Natural killer cell (primary cell): ENCODE data around the gene BSND. TPM values are rescaled to one million over a fixed set of nuclear protein-coding genes. Genes with fewer than 3 reads are reported as not detected.

ENCODE experiments used
- ATAC-seq, 3 donors: fragments of 150-1000 bp in 2 of 3; fragments of 200-7000 bp in 1 of 3; cut with Tn5 transposase; 1 replicate in 1 of 3; 2 replicates in 2 of 3; pipeline ENCODE4 v1.10.0; 2021; ENCODE audit warnings: mild to moderate bottlenecking in 2 of 3, moderate library complexity in 2 of 3
- DNase-seq, 2 donors: peaks; one replicate each; pipeline versions ENCODE4 v3.0.0 to v3.0.0-alpha.2; 2013 to 2021; ENCODE audit warnings: mixed read lengths in 1 of 2
- H3K27ac ChIP-seq: one replicate; pipeline ENCODE4 v1.5.1; 2013; ENCODE audit warnings: mild to moderate bottlenecking, low read length
- H3K27me3 ChIP-seq: one replicate; pipeline ENCODE4 v1.6.1; 2013; ENCODE audit warnings: low read length; ENCODE audit not compliant: control insufficient read depth, insufficient read depth
- H3K36me3 ChIP-seq: one replicate; pipeline ENCODE4 v1.6.1; 2013; ENCODE audit warnings: low read length; ENCODE audit not compliant: control insufficient read depth, insufficient read depth
- H3K4me1 ChIP-seq: one replicate; pipeline ENCODE4 v1.6.1; 2013; ENCODE audit warnings: low read length; ENCODE audit not compliant: control insufficient read depth, insufficient read depth
- H3K4me3 ChIP-seq: one replicate; pipeline ENCODE4 v1.5.1; 2013; ENCODE audit warnings: low read length
- H3K9me3 ChIP-seq: one replicate; pipeline ENCODE4 v1.6.1; 2013; ENCODE audit warnings: low read length; ENCODE audit not compliant: control insufficient read depth, insufficient read depth
- H3K27ac Mint-ChIP-seq, 2 donors: one replicate each; pipeline ENCODE4 v1.8.0; 2022; ENCODE audit warnings: mild to moderate bottlenecking in 2 of 2, mixed read lengths in 2 of 2, moderate library complexity in 1 of 2
- H3K27me3 Mint-ChIP-seq, 2 donors: one replicate each; pipeline ENCODE4 v1.8.0; 2022; ENCODE audit warnings: low read depth in 2 of 2, mixed read lengths in 2 of 2
- H3K36me3 Mint-ChIP-seq: one replicate; pipeline ENCODE4 v1.8.0; 2022; ENCODE audit warnings: mixed read lengths
- H3K4me1 Mint-ChIP-seq, 2 donors: one replicate each; pipeline ENCODE4 v1.8.0; 2022; ENCODE audit warnings: mixed read lengths in 2 of 2
- H3K4me3 Mint-ChIP-seq: one replicate; pipeline ENCODE4 v1.8.0; 2022; ENCODE audit warnings: mild to moderate bottlenecking, moderate library complexity, mixed read lengths
- H3K9me3 Mint-ChIP-seq, 2 donors: one replicate each; pipeline ENCODE4 v1.8.0; 2022; ENCODE audit warnings: mixed read lengths in 2 of 2
- CTCF ChIP-seq: fragments of 200-600 bp; IDR thresholded peaks from one replicate; pipeline ENCODE4 v1.8.0; 2022; ENCODE audit warnings: antibody characterized with exemption
- WGBS: methylation state at CpG from one replicate; pipeline ENCODE4 v1.1.7; 2013; ENCODE audit warnings: missing lambda C conversion rate; ENCODE audit not compliant: insufficient coverage; 5-methylcytosine and 5-hydroxymethylcytosine counted together
- intact Hi-C: fragments of 100-400 bp; cut with micrococcal nuclease; formaldehyde crosslinking; loops from one replicate; pipeline ENCODE4 v1.14.2; 2022
- total RNA-seq, 4 donors: library from RNA; stranded (reverse); fragments of 120-200 nt in 1 of 4; gene quantifications; one replicate each; pipeline versions ENCODE4 v1.2.3 to v1.2.4, GENCODE V29; 2013 to 2022

The BSND gene
- total RNA-seq, 3 donors from 2014 or later (not counting 1 experiment from before 2014, with no cell fraction given) = not detected

DNA sequence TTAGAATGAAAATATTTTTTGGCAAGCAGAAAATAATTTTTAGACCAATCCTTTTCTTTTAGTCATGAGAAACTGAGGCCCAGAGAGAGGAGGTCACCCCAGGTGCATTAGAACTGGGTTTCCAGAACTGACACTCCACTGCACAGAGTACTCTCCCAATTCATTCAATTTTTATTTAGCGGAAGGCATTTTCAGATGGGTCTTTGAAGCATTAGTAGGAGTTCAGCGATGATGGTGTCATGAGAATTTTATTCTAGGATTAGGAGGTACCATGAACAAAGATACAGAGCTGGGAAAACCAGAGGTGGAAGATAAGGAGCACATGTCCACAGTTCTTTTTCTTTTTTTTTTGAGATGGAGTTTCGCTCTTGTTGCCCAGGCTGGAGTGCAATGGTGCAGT lies 42.9 kb downstream of the BSND start:
- Histone ChIP-seq H3K27me3 (peaks cover 5% of the 10 kb centered on the region), H3K36me3 (no peaks in the 10 kb centered on the region), H3K9me3 (no peaks in the 10 kb centered on the region), H3K4me1 (no peaks in the 10 kb centered on the region), H3K27ac (no peak overlapping the region), H3K4me3 (no peak overlapping the region)
- no peak for TF ChIP-seq CTCF
- DNase-seq = no peak
- Mint-ChIP-seq H3K27ac (no peak overlapping the region), H3K36me3 (no peaks in the 10 kb centered on the region), H3K27me3 (peaks cover 35 to 61% of the 10 kb centered on the region in 2 donors), H3K4me1 (peaks cover 0 to 7% of the 10 kb centered on the region in 2 donors), H3K4me3 (no peak overlapping the region), H3K9me3 (no peaks in the 10 kb centered on the region)
- no peak for ATAC-seq
- WGBS = 91% methylated on average over 3 of the region's 3 CpGs
- intact Hi-C loops = no loop called here

DNA sequence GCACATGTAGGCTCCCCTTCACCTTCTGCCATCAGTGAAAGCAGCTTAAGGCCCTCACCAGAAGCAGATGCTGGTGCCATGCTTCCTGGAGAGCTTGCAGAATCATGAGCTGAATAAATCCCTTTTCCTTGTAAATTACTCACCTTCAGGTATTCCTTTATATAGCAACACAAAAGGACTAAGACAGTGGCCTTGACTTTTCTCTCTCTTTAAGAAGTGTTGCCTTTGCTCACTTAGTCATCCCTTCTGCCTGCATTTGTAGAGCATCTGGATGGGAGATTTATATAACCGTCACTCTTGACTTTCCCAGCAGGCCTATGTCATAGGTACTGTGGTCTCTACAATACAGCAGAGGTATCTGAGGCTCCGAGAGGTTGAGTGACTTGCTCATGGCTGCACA lies 44.3 kb downstream of the BSND start:
- H3K36me3 Mint-ChIP-seq = no peaks in the 10 kb centered on the region

DNA sequence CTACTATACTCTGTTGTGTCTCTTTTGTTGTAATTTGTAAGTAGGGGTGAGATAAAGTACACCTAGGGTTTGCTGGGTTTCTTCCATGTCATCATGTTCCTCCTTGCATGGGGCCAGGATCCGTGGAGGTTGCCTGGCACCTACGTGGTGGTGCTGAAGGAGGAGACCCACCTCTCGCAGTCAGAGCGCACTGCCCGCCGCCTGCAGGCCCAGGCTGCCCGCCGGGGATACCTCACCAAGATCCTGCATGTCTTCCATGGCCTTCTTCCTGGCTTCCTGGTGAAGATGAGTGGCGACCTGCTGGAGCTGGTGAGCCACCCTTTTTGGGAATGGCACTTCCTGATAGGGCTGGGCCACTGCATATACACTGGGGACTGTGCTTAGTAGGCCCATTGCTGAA lies 45.0 kb downstream of the BSND start:
- Histone ChIP-seq H3K27ac (no peak overlapping the region), H3K4me1 (no peaks in the 10 kb centered on the region), H3K9me3 (no peaks in the 10 kb centered on the region), H3K4me3 (no peak overlapping the region), H3K36me3 (no peaks in the 10 kb centered on the region), H3K27me3 (peaks cover 3% of the 10 kb centered on the region)
- Mint-ChIP-seq H3K27me3 (peaks cover 24 to 40% of the 10 kb centered on the region in 2 donors), H3K4me3 (no peak overlapping the region), H3K27ac (no peak overlapping the region), H3K9me3 (no peaks in the 10 kb centered on the region), H3K36me3 (no peaks in the 10 kb centered on the region), H3K4me1 (peaks cover 0 to 7% of the 10 kb centered on the region in 2 donors)
- WGBS = 90% methylated on average over 9 of the region's 9 CpGs
- DNase-seq (no peak), ATAC-seq (no peak)
- no peak for TF ChIP-seq CTCF
- intact Hi-C loops = no loop called here

More for the DNA sequence above, 44.3 kb downstream of the BSND start:
- no peak for TF ChIP-seq CTCF
- Histone ChIP-seq H3K9me3 (no peaks in the 10 kb centered on the region), H3K27ac (no peak overlapping the region), H3K27me3 (peaks cover 5% of the 10 kb centered on the region), H3K36me3 (no peaks in the 10 kb centered on the region), H3K4me3 (no peak overlapping the region), H3K4me1 (no peaks in the 10 kb centered on the region)
- H3K9me3 Mint-ChIP-seq = no peaks in the 10 kb centered on the region
- H3K27ac Mint-ChIP-seq = no peak overlapping the region
- no peak overlapping the region for H3K4me3 Mint-ChIP-seq
- intact Hi-C loops = no loop called here
- H3K4me1 Mint-ChIP-seq = peaks cover 0 to 7% of the 10 kb centered on the region in 2 donors
- H3K27me3 Mint-ChIP-seq = peaks cover 26 to 47% of the 10 kb centered on the region in 2 donors
- ATAC-seq (no peak), DNase-seq (no peak)
- WGBS = 97% methylated on average over 2 of the region's 2 CpGs
